HG02642 (cell line): ENCODE data around the gene PTPN1.
A peak's percentile ranks its signal among the peaks of the same experiment; 100 is the strongest.

ENCODE experiments used
- ATAC-seq: cut with Tn5 transposase; IDR thresholded peaks from one replicate; pipeline ENCODE4 v1.9.1; 2021; ENCODE audit warnings: mild to moderate bottlenecking; ENCODE audit not compliant: unreplicated experiment, poor library complexity

Gene PTPN1

GRCh38 chr20:50510706-50511542, 741 bp downstream of the PTPN1 start:
- no peak for ATAC-seq

- ATAC-seq: no peak
These were observed 2.1 kb downstream of the PTPN1 start for GRCh38 chr20:50512323-50512722.

- no peak for ATAC-seq
These were observed 3.2 kb downstream of the PTPN1 start for GRCh38 chr20:50513169-50514034.

- no peak for ATAC-seq
These were observed 3.8 kb downstream of the PTPN1 start for GRCh38 chr20:50514035-50514337.

GRCh38 chr20:50514750-50515149, 4.6 kb downstream of the PTPN1 start:
- ATAC-seq: no peak

- ATAC-seq: no peak
These were observed 5.4 kb downstream of the PTPN1 start for GRCh38 chr20:50515471-50516106.

GRCh38 chr20:50516180-50516934, 6.2 kb downstream of the PTPN1 start:
- ATAC-seq: peak; percentile 55

GRCh38 chr20:50516935-50517816, 7.0 kb downstream of the PTPN1 start:
- ATAC-seq: no peak

GRCh38 chr20:50517817-50518154, 7.6 kb downstream of the PTPN1 start:
- ATAC-seq: no peak

- ATAC-seq: no peak
These were observed 8.1 kb downstream of the PTPN1 start for GRCh38 chr20:50518270-50518721.

GRCh38 chr20:50519036-50519762, 9.0 kb downstream of the PTPN1 start:
- ATAC-seq: no peak

GRCh38 chr20:50520222-50520880, 10.2 kb downstream of the PTPN1 start:
- ATAC-seq: no peak

GRCh38 chr20:50521221-50522052, 11.3 kb downstream of the PTPN1 start:
- no peak for ATAC-seq

GRCh38 chr20:50522053-50522674, 12.0 kb downstream of the PTPN1 start:
- no peak for ATAC-seq

GRCh38 chr20:50523552-50524167, 13.5 kb downstream of the PTPN1 start:
- ATAC-seq: no peak

- ATAC-seq: no peak
These were observed 15.5 kb downstream of the PTPN1 start for GRCh38 chr20:50525681-50526080.
